ENCODE measurements around the gene SLC9A3.

SLC9A3 gene

GRCh38 chr5:504326-505154 is 19.7 kb downstream of the SLC9A3 start:
- no peak for DNase-seq

GRCh38 chr5:502325-503079 is 21.7 kb downstream of the SLC9A3 start:
- no peak for DNase-seq

DNA sequence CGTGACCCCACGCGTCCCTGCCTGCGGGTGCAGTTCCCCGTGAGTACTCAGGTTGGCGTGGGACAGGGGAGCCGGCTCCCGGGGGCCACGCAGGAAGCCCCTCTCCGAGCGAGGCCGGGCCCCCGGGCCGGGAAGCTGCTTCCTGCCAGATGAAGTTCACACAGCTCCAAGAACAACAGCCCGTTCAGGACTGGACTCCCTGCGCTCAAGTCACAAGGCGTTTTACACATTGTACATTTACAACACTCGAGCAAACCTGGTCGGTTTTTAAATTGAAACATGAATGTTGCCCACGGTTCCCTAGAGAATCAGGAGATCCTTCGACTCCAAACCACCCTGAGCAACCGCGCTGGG is 22.4 kb downstream of the SLC9A3 start:
- DNase-seq: no peak

- no peak for DNase-seq
Measured at GRCh38 chr5:501105-501830, 23.0 kb downstream of the SLC9A3 start.

DNA sequence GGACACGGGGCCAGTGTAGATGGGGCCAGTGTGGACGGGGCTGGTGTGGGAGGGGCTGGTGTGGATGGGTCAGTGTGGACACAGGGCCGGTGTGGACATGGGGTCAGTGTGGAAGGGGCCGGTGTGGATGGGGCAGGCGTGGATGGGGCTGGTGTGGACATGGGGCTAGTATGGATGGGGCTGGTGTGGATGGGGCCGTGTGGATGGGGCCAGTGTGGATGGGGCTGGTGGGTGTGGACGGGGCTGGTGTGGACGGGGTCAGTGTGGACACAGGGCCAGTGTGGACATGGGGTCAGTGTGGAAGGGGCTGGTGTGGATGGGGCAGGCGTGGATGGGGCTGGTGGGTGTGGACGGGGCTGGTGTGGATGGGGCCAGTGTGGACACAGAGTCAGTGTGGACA is 23.8 kb downstream of the SLC9A3 start:
- DNase-seq: no peak

GRCh38 chr5:499233-500209 is 24.7 kb downstream of the SLC9A3 start:
- no peak for DNase-seq

DNA sequence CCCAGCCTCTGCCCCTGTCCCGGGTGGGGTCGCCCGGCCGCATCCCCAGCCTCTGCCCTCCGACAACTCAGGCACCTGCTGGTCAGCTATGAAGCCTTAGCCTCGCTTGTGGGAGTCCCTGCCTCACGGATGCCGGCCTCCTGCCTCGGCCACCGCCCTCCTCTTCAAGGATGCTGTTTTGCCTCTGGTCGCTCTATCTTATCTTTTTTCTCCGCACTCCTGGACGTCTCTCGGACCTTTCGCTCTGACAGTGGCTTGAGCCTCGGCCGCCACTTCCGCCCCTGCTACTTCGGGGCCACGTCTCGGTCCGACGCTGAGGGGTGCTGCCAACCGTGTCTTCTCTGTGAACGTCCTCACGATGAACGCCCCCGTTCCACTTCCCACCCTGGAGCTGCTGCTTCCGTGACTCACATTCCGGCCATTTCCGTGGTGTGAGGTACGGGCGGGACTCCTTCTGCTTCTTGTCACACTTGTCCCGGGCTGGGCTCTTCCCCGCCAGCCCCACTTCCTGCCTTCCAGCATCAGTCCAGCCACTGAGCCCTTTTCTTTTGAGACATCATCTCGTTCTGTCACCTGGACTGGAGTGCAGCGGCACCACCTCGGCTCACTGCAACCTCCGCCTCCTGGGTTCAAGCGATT is 26.3 kb downstream of the SLC9A3 start:
- DNase-seq: no peak

DNA sequence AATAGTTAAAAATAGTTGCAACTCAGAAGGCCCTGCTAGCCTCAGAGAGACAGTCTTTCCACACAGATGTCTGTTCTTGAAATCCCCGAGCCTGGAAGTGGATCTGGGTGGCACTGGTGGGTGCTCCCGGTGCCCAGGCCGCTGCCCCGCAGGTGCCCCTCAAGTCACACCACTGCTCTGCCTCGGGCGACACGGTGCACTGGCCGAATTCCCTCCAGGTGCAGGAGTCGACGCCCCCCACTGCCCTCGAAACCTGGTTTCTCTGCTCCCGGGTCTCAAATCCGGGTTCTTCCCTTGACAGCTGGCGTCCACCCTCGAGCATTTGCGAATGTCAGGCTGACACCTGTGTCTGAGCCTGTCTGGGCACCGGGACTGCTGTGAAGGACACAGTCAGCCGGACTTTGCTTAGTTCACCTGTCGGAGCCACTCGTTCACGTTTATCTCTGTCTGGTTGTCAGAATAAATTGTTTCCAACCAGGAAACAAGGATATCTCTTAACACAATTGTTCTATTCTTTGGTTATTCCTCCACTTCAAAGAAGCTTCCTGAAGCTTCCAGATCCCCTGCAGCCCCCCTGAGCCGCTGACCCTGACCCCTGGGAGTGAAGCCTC is 27.1 kb downstream of the SLC9A3 start:
- DNase-seq: no peak

- DNase-seq: no peak
Measured at GRCh38 chr5:496028-496427, 28.2 kb downstream of the SLC9A3 start.

DNA sequence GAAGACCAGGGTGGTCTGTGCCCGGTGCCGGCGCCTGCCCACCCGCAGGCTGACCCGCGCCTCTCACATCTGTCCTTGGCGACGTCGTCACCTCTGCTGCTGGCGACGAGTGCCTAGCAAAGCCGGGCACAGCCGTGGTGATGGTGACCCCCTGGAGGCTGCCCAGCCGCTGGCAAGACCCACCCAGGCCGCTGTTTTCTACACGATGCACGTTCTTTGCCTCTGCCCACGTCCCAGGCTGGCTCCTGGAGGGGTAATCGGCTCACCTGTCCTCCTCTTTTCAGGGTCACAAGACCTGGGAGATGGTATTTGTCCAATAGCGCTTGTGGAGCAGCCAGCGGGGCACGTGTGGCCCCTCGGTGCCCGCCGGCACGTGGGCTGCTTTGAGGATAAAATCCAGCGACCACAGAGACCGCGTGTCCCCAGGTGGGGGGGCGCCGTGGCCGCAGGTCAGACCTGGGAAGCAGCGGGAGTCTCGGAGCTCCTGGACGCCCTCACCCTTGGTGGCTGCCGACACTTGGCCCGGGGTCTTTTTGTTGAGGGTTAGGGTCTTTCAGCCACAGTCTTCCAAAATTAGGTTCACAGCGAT is 29.5 kb downstream of the SLC9A3 start:
- no peak for DNase-seq

GRCh38 chr5:493758-494157 is 30.5 kb downstream of the SLC9A3 start:
- DNase-seq: no peak

GRCh38 chr5:493119-493701 is 31.0 kb downstream of the SLC9A3 start:
- DNase-seq: no peak

DNA sequence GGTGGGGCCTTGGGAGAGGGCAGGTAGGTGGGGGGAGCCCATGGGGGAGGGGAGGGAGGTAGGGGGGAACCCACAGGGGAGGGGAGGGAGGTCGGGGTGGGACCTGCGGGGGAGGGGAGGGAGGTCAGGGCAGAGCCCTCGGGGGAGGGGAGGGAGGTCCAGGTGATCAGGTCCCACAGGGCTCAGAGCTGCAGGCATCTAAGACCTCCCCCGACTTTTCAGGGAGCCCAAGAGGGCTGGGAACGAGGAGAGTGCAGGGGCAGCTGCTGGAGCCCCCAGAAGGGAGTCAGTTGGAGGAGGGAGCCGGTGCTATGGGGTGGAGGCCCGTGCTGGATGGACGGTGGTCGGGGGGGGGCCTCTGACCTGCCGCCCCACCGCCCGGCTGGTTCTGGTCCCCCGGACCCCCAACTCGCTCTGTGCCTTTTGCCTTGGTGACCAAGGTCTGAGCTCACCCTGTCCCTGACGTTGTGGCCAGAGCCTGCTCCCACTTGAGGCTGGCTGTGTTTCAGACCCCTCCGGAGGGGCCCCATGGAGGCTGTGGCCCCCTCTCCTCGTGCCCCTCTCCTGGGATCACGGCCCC is 31.8 kb downstream of the SLC9A3 start:
- DNase-seq: no peak

DNA sequence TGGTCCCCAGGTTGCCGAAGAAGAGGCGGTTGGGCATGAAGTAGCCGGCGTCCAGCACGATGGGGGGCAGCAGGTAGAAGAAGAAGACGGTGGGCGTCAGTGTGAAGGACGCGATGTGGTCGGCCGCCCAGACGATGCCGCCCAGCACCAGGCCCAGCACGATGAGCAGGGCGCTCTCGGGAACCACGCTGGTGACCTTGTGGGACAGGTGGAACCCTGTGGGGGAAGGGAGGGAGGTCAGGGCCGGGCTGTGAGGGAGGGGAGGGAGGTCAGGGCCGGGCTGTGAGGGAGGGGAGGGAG is 32.4 kb downstream of the SLC9A3 start:
- no peak for DNase-seq

DNA sequence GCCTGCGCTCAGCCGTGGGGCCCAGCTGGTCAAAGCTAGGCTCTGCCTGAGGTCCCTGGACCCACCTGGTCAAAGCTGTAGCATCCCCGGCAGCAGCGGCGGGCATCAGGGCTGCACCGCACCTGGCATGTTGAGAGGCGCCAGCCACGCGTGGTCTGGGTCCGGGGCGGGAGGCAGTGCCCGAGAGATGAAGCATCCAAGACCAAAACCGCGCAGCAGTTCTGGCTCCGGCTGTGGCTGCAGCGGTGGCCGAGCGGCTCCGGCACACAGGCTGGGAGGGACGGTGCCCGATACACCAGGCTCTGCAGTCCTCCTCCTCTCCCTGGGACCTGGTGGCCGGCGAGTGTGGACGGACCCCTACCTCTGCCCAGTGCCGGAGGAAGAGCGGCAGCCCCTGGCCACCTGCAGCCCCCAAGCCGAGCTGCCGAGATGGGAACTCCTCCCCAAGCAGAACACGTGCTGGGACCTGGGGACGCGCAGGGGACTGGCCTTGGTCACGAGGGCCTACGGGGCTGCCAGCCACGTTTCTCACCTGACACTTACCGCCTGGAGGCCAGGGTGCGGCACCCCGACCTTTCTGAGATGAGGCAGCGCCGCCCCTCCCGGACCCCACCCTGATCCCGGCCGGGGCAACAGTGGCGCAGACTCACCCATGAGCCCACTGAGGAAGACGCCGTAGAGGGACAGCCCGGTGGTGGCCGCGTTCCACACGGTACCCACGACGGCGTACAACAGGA is 33.0 kb downstream of the SLC9A3 start:
- no peak for DNase-seq

DNA sequence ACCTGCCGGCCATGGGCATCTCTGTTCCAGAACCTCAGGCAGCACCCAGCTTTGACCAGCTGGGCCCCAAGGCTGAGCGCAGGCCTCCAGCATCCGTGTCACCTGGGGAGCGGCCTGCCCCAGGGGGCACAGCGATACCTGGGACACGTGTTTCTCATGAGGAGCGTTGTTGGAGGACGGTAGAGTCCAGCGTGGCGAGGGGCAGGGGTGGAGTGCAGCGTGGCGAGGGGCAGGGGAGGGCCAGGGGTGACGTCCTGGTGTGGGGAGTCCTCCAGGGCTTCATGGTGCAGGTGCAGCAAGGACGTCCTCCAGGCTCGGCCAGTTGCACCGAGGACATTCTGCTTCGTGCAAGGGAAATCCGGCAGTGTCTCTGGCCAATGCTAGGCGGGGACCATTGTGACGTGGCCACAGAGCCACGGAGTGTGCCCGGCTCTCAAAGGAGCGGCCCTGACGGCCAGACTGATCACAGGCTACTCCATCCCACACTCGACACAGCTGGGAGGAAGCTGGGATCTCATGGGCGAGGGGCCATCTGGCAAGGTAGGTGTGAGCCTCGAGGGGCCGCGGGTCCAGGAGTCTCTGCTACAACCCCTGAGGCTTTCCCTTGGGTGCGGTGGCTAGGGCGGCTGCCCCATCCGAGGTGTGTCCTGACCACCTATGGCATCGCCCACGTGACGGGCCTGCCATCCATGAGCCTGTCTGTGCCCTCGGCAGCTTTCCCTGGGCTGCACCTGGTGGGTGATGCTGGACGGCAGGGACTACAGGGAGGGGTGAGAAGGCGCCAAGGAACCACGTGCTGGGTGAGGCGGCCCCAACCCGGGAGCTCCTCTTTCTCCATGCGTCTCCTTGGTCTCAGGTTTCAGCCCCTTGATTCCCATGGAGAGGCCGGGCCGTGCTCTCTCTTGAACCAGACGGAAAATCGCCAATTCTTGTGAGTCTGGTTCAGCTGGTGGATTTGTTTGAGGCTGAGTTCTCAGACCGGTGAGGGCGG is 33.8 kb downstream of the SLC9A3 start:
- DNase-seq: no peak

GRCh38 chr5:489689-490080 is 34.6 kb downstream of the SLC9A3 start:
- DNase-seq: no peak

Data from NCI-H2171 (cell line).